Measurements from ENCODE around the gene GPC5.

DNA sequence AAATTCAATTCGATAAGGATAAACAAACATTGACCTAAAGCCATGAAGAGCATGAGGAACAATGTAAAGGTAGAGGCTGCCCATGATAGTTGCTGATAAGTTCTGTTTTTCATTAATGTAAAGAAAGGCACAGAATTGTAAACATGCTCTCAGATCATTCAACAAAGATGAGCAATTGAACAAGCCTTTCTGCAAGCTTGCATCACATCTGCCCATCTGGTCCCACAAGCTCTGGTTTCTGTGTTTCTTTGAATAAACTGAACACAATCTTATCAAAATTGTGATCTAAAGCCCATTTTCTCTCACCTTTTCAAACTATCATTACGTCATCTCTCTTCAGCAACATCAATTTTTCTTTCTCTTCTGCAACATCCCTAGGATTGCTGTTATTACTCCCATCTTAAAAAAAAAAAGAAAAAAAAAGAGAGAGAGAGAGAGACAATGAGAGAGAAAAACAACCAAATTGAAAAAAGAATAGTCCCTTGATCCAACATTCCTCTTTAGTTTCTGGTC, 1340.9 kb downstream of the GPC5 start:
- TF ChIP-seq, protein P1, sequence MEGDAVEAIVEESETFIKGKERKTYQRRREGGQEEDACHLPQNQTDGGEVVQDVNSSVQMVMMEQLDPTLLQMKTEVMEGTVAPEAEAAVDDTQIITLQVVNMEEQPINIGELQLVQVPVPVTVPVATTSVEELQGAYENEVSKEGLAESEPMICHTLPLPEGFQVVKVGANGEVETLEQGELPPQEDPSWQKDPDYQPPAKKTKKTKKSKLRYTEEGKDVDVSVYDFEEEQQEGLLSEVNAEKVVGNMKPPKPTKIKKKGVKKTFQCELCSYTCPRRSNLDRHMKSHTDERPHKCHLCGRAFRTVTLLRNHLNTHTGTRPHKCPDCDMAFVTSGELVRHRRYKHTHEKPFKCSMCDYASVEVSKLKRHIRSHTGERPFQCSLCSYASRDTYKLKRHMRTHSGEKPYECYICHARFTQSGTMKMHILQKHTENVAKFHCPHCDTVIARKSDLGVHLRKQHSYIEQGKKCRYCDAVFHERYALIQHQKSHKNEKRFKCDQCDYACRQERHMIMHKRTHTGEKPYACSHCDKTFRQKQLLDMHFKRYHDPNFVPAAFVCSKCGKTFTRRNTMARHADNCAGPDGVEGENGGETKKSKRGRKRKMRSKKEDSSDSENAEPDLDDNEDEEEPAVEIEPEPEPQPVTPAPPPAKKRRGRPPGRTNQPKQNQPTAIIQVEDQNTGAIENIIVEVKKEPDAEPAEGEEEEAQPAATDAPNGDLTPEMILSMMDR (IDR thresholded peaks at IDR 0.05), result no peak
- TF ChIP-seq POLR2AphosphoS5 (IDR thresholded peaks at IDR 0.05; ENCODE audit: low read depth, low read length), result no peak
- TF ChIP-seq, protein P2, sequence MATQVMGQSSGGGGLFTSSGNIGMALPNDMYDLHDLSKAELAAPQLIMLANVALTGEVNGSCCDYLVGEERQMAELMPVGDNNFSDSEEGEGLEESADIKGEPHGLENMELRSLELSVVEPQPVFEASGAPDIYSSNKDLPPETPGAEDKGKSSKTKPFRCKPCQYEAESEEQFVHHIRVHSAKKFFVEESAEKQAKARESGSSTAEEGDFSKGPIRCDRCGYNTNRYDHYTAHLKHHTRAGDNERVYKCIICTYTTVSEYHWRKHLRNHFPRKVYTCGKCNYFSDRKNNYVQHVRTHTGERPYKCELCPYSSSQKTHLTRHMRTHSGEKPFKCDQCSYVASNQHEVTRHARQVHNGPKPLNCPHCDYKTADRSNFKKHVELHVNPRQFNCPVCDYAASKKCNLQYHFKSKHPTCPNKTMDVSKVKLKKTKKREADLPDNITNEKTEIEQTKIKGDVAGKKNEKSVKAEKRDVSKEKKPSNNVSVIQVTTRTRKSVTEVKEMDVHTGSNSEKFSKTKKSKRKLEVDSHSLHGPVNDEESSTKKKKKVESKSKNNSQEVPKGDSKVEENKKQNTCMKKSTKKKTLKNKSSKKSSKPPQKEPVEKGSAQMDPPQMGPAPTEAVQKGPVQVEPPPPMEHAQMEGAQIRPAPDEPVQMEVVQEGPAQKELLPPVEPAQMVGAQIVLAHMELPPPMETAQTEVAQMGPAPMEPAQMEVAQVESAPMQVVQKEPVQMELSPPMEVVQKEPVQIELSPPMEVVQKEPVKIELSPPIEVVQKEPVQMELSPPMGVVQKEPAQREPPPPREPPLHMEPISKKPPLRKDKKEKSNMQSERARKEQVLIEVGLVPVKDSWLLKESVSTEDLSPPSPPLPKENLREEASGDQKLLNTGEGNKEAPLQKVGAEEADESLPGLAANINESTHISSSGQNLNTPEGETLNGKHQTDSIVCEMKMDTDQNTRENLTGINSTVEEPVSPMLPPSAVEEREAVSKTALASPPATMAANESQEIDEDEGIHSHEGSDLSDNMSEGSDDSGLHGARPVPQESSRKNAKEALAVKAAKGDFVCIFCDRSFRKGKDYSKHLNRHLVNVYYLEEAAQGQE (IDR thresholded peaks at IDR 0.05; ENCODE audit: insufficient read depth in 1 of 2, low read depth in 2 of 2, low read length in 1 of 2), result no peak
